ENCODE measurements around the gene STRA6.
"Not testable (repeated sequence)": the region's sequence is repeated elsewhere in the genome, so short reads cannot be mapped to it uniquely, and the experiment has no call there.

Gene STRA6

GRCh38 chr15:74165461-74165860 is 37.1 kb downstream of the STRA6 start:
- ATAC-seq (replicated peaks) (no peak), DNase-seq (no peak)
- Mint-ChIP-seq H3K4me1 (ENCODE audit: low read depth in 2 of 2) (no peaks in the 10 kb centered on the region), H3K36me3 (ENCODE audit: insufficient read depth) (no peaks in the 10 kb centered on the region), H3K27ac (no peak overlapping the region), H3K27me3 (peaks cover 68 to 72% of the 10 kb centered on the region in 2 donors), H3K4me3 (no peak overlapping the region), H3K9me3 (peaks cover 0 to 3% of the 10 kb centered on the region in 2 donors)

- H3K27me3 Mint-ChIP-seq, result peaks cover 55 to 68% of the 10 kb centered on the region in 2 donors
- H3K27ac Mint-ChIP-seq; ATAC-seq (replicated peaks); H3K9me3 Mint-ChIP-seq; H3K4me3 Mint-ChIP-seq; H3K4me1 Mint-ChIP-seq (ENCODE audit: low read depth in 2 of 2); DNase-seq; H3K36me3 Mint-ChIP-seq (ENCODE audit: insufficient read depth): not testable (repeated sequence)
These were observed 40.4 kb downstream of the STRA6 start for GRCh38 chr15:74162195-74162536.

GRCh38 chr15:74160390-74160789 is 42.2 kb downstream of the STRA6 start:
- H3K4me1 Mint-ChIP-seq (ENCODE audit: low read depth in 2 of 2); H3K36me3 Mint-ChIP-seq (ENCODE audit: insufficient read depth); H3K27ac Mint-ChIP-seq; DNase-seq; H3K9me3 Mint-ChIP-seq; H3K4me3 Mint-ChIP-seq; ATAC-seq (replicated peaks): not testable (repeated sequence)
- peaks cover 65 to 67% of the 10 kb centered on the region in 2 donors for H3K27me3 Mint-ChIP-seq

- Mint-ChIP-seq H3K27me3 (peaks cover 64 to 71% of the 10 kb centered on the region in 2 donors), H3K36me3 (ENCODE audit: insufficient read depth) (no peaks in the 10 kb centered on the region), H3K4me1 (ENCODE audit: low read depth in 2 of 2) (peaks cover 3 to 9% of the 10 kb centered on the region in 2 donors), H3K4me3 (no peak overlapping the region), H3K27ac (no peak overlapping the region), H3K9me3 (peaks cover 0 to 3% of the 10 kb centered on the region in 2 donors)
- ATAC-seq (replicated peaks), result no peak
- DNase-seq, result no peak
These were observed 42.8 kb downstream of the STRA6 start for GRCh38 chr15:74159773-74160172.

GRCh38 chr15:74158855-74159650 is 43.5 kb downstream of the STRA6 start:
- no peak for ATAC-seq (replicated peaks)
- Mint-ChIP-seq H3K27me3 (peaks cover 61 to 66% of the 10 kb centered on the region in 2 donors), H3K36me3 (ENCODE audit: insufficient read depth) (no peaks in the 10 kb centered on the region), H3K4me1 (ENCODE audit: low read depth in 2 of 2) (peaks cover 3 to 9% of the 10 kb centered on the region in 2 donors), H3K9me3 (no peaks in the 10 kb centered on the region), H3K4me3 (no peak overlapping the region), H3K27ac (no peak overlapping the region)
- no peak for DNase-seq

GRCh38 chr15:74157868-74158827 is 44.4 kb downstream of the STRA6 start:
- no peak for DNase-seq

GRCh38 chr15:74156678-74157411 is 45.7 kb downstream of the STRA6 start:
- DNase-seq (no peak), ATAC-seq (replicated peaks) (no peak)
- Mint-ChIP-seq H3K4me3 (no peak overlapping the region), H3K36me3 (ENCODE audit: insufficient read depth) (no peaks in the 10 kb centered on the region), H3K9me3 (no peaks in the 10 kb centered on the region), H3K27ac (no peak overlapping the region), H3K27me3 (peaks cover 51 to 58% of the 10 kb centered on the region in 2 donors), H3K4me1 (ENCODE audit: low read depth in 2 of 2) (peaks cover 3 to 9% of the 10 kb centered on the region in 2 donors)

More at GRCh38 chr15:74157868-74158827, 44.4 kb downstream of the STRA6 start:
- H3K27me3 Mint-ChIP-seq, result peaks cover 57 to 65% of the 10 kb centered on the region in 2 donors
- H3K9me3 Mint-ChIP-seq, result no peaks in the 10 kb centered on the region
- H3K4me1 Mint-ChIP-seq (ENCODE audit: low read depth in 2 of 2), result peaks cover 3 to 9% of the 10 kb centered on the region in 2 donors
- no peak for ATAC-seq (replicated peaks)
- no peak overlapping the region for H3K27ac Mint-ChIP-seq
- H3K36me3 Mint-ChIP-seq (ENCODE audit: insufficient read depth), result no peaks in the 10 kb centered on the region
- no peak overlapping the region for H3K4me3 Mint-ChIP-seq

- DNase-seq (no peak), ATAC-seq (replicated peaks) (no peak)
- Mint-ChIP-seq H3K27me3 (peaks cover 51 to 58% of the 10 kb centered on the region in 2 donors), H3K36me3 (ENCODE audit: insufficient read depth) (peaks cover 2% of the 10 kb centered on the region), H3K4me1 (ENCODE audit: low read depth in 2 of 2) (peaks cover 3 to 9% of the 10 kb centered on the region in 2 donors), H3K4me3 (no peak overlapping the region), H3K27ac (no peak overlapping the region), H3K9me3 (no peaks in the 10 kb centered on the region)
These were observed 46.7 kb downstream of the STRA6 start for GRCh38 chr15:74155766-74156417.

- peaks cover 2% of the 10 kb centered on the region for H3K36me3 Mint-ChIP-seq (ENCODE audit: insufficient read depth)
- DNase-seq, result no peak
- H3K27ac Mint-ChIP-seq, result no peak overlapping the region
- no peak overlapping the region for H3K4me3 Mint-ChIP-seq
- no peak for ATAC-seq (replicated peaks)
- no peaks in the 10 kb centered on the region for H3K4me1 Mint-ChIP-seq (ENCODE audit: low read depth in 2 of 2)
- H3K9me3 Mint-ChIP-seq, result no peaks in the 10 kb centered on the region
- H3K27me3 Mint-ChIP-seq, result peaks cover 59 to 62% of the 10 kb centered on the region in 2 donors
These were observed 55.5 kb downstream of the STRA6 start for GRCh38 chr15:74147051-74147450.

- DNase-seq (no peak), ATAC-seq (replicated peaks) (no peak)
- H3K4me3 Mint-ChIP-seq, result no peak overlapping the region
- no peaks in the 10 kb centered on the region for H3K9me3 Mint-ChIP-seq
- H3K4me1 Mint-ChIP-seq (ENCODE audit: low read depth in 2 of 2), result no peaks in the 10 kb centered on the region
- H3K27me3 Mint-ChIP-seq, result peaks cover 52 to 60% of the 10 kb centered on the region in 2 donors
- no peak overlapping the region for H3K27ac Mint-ChIP-seq
- H3K36me3 Mint-ChIP-seq (ENCODE audit: insufficient read depth), result peaks cover 2% of the 10 kb centered on the region
These were observed 56.2 kb downstream of the STRA6 start for GRCh38 chr15:74146277-74146800.

- Mint-ChIP-seq H3K4me3 (no peak overlapping the region), H3K27me3 (peaks cover 47 to 64% of the 10 kb centered on the region in 2 donors), H3K27ac (no peak overlapping the region), H3K4me1 (ENCODE audit: low read depth in 2 of 2) (no peaks in the 10 kb centered on the region), H3K36me3 (ENCODE audit: insufficient read depth) (no peaks in the 10 kb centered on the region), H3K9me3 (no peaks in the 10 kb centered on the region)
- DNase-seq, result no peak
- no peak for ATAC-seq (replicated peaks)
These were observed 58.3 kb downstream of the STRA6 start for GRCh38 chr15:74144153-74144775.

GRCh38 chr15:74141591-74141990 is 61.0 kb downstream of the STRA6 start:
- peaks cover 56 to 78% of the 10 kb centered on the region in 2 donors for H3K27me3 Mint-ChIP-seq
- DNase-seq (no peak), ATAC-seq (replicated peaks) (no peak)
- peaks cover 4 to 5% of the 10 kb centered on the region in 2 donors for H3K4me1 Mint-ChIP-seq (ENCODE audit: low read depth in 2 of 2)
- no peaks in the 10 kb centered on the region for H3K9me3 Mint-ChIP-seq
- H3K27ac Mint-ChIP-seq, result no peak overlapping the region
- H3K36me3 Mint-ChIP-seq (ENCODE audit: insufficient read depth), result no peaks in the 10 kb centered on the region
- H3K4me3 Mint-ChIP-seq, result no peak overlapping the region

Measured in effector memory CD8-positive, alpha-beta T cell (primary cell).